ENCODE measurements around the gene NUBPL.
"Not testable (repeated sequence)": the region's sequence is repeated elsewhere in the genome, so short reads cannot be mapped to it uniquely, and the experiment has no call there.

NUBPL gene

DNA sequence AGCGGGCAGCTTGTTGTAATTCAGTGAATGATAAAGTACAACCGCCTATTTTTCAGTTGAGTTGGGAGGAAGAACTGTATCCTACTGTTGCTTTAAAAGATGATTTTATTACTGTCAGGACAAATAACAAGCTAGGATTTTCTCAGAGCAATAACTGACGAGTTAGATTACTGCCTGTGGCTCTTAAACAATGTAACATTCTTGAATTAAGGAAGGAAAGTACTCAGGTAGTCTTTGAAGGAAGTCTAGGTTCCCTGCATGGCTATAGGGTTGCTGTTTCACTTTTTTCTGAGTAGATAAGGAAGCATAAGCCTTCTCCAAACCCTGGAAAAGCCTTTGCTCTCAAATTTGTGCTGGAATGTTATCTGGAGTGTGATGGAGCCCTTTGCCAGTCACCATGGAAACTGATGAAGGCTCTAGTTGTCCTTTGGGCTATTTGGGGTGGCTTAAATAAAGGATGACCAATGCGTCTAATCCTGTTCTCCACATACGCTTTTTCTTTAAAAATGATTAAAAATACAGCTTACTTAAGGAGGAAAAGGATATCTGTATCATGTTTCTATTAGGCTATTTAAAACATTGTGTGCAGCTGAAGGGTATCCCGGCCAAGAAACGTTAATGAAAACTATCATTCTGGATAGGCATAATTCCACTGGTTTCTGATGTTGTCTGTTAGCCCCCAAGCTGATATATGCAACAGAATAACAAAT, 17.7 kb downstream of the NUBPL start:
- no peak for DNase-seq

DNA sequence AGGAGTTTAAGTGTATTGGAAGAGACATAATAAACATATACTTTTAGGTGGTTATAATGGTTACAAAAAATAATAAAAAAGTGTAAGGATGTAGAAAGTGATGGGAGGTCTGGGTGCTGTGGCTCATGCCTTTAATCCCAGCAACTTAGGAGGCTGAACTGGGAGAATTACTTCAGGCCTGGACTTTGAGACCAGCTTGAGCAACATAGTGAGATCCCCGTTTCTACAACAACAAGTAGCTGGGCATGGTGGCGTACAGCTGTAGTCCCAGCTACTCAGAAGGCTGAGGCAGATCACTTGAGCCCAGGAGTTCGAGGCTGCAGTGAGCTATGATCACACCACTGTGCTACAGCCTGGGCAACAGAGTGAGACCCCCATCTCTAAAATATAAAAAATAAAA, 19.0 kb downstream of the NUBPL start:
- DNase-seq: no peak

DNA sequence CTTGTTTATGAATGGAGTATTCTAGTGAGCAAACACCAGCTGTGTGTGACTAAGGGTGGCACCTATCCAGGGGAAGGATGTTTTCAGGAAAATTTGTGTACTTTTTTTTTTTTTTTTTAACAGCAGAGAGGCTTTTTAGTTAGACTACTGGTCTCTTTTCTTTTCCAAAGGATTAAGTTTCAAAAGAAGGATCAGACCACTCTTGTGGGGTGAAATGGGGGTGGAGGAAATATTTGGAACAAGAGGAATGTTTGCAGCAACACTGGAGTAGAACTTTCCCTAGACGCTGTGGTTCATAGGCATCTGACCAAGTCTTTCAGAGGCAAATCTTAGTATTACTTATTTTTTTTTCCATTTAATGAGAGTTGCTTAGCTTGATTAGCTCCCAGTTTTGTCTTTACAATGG, 21.1 kb downstream of the NUBPL start:
- DNase-seq: no peak

DNA sequence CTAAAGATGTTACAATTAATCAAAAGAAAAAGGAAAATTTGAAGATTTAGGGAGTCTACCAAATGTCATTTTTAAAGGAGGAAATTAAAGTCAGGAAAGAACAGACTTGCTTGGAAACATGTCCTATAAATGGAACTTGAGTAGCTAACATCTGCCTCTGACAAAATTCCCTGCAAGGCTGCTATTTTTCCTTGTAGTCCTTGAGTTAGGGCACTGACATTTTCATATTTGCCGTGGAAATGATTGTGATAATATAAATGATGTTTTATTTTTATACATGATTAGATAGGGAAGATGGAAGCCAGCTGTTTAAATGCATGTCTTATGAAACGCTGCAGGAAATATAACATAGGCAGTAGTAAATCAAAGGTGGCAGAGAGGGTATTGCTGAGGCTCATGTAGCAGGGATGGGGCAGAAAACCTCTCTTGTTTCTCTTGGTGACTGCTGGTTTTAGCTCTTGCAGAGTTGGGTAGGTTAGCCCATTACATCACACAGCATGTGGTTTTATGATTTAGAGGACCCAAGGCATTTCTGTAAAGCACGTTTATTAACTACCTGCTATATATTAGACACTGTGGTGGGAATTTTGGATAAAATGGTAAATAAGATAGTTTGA, 21.7 kb downstream of the NUBPL start:
- no peak for DNase-seq

DNA sequence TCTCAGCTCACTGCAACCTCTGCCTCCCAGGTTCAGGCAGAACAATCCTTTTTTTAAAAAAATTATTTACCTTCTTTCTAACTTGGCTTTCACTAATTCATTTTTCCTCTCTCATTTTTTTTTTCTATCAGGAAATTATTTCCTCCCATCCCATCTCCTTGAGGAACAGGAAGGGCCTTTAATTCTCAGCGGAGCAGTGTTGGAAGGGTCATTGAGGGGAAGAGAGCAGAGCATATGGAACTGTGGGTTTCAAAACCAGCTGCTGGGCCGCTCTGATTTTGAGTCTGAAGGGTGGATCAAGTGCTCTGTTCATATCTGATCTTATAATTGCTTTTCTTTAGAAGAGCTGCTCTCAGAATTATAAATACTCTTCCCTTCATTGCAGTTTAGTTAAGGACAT, 29.0 kb downstream of the NUBPL start:
- no peak for DNase-seq

DNA sequence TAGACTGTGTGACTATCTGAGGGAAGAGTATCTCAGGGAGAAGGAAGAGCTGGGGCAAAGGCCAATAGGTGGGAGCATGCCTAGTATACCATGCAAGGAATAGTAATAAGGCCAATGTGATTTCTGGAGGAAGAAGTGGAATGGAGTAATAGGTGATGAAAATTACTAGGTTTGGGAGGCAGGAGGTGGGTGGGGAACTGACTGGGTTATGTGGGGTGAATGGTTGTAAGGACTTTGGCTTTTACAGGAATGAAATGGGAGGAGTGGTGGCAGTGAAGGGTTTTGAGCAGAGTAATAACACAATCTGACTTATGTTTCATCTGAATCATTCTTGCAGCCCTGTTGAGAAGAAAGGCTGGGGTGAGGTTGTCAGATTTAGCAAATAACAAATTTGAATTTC, 30.9 kb downstream of the NUBPL start:
- DNase-seq: no peak

DNA sequence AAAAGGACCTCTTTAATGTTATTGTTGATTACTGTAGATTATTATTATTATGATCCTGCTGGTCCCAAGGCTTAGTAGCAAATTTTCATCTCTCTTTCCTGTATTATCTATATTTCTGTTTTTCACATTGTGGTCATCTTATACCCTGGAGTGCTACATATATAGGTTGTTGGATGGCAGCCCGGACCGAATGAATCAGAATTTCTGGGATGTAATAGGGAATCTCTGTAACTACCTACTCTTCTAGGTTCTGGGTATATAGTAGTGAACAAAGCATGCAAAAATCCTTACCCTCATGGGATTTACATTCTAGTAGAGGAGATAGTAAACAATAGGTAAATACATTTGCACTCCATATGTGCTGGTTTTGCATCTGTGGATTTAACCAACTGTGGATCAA, 31.4 kb downstream of the NUBPL start:
- DNase-seq: no peak

DNA sequence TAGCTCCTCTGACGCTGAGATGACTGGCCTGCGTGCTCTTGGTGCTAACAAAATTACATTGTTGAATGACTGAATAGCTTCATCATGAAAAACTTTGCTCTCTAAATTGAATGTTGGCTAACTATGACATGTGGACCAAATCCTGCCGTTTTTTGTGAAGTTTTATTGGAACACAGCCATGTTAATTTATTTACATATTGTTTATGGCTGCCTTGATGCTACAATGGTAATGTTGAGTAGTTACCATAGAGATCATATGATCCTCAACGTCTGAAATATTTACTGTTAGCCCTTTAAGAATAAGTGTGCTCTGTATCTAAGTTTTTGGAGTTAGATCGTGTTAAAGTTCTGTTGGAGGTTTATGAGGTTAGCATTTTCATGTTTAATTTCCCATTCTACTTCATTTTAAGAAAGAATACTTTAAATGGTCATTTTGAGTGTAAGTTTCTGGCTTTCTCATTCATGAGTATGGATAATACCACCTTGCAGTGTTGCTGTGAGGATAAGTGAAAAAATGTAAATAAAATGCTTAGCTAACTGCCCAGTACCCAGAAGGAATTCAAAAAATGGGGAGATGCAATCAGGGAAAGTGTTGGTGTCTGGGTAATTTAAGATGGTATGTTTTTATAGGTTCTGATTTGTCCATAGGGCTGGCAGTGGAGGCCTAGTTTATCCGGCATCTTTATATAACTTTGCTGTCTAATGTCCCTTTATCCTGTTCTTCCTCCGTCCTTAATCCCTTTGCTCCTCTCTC, 35.3 kb downstream of the NUBPL start:
- DNase-seq: no peak

DNA sequence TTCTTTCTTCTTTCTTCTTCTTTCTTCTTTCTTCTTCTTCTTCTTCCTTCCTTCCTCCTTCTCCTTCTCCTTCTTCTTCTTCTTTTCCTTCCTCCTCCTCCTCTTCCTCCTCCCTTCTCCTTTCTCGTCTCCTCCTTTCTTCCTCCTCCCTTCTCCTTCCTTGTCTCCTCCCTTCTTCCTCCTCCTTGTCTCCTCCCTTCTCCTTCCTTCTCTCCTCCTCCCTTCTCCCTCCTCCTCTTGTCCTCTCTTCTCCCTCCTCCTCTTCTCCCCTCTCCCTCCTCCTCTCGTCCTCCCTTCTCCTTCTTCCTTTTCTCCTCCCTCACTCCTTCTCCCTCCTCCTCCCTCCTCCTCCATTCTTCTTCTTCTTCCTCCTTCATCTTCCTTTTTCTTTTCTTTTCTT, 44.5 kb downstream of the NUBPL start:
- no peak for DNase-seq

DNA sequence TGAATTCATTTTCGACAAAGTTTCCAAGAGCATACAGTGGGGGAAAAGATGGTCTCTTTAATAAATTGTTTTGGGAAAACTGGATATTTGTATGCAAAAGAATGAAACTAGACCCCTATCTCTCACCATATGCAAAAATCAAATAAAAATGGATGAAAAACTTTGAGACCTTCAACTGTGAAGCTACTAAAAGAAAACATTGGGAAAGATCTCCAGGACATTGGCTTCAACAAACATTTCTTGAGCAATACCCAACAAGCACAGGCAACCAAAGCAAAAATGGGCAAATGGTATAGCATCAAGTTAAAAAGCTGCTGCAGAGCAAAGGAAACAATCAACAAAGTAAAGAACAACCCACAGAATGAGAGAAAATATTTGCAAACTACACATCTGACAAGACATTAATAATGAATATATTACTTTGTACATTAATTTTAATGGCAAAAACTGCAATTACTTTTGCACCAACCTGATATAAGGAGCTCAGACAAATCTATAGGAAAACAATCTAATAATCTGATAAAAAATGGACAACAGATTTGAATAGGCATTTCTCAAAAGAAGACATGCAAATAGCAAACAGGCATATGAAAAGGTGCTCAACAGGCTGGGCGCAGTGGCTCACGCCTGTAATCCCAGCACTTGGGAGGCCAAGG, 50.7 kb downstream of the NUBPL start:
- DNase-seq: no peak

DNA sequence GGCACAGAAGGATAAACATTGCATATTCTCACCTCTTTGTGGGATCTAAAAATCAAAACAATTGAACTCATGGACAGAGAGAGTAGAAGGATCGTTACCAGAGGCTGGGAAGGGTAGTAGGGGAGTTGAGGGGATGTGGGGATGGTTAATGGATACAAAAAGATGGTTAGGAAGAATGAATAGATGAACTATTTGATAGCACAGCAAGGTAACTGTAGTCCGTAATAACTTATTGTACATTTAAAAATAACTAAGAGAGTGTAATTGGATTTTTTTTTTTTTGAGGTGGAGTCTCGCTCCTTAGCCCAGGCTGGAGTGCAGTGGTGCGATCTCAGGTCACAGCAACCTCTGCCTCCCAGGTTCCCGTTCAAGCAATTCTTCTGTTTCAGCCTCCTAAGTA, 52.0 kb downstream of the NUBPL start:
- no peak for DNase-seq

DNA sequence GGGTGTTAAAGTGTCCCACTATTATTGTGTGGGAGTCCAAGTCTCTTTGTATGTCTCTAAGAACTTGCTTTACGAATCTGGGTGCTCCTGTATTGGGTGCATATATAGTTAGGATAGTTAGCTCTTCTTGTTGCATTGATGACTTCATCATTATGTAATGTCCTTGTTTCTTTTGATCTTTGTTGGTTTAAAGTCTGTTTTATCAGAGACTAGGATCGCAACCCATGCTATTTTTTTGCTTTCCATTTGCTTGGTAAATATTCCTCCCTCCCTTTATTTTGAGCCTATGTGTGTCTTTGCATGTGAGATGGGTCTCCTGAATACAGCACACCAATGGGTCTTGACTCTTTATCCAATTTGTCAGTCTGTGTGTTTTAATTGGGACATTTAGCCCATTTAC, 57.7 kb downstream of the NUBPL start:
- DNase-seq: not testable (repeated sequence)

DNA sequence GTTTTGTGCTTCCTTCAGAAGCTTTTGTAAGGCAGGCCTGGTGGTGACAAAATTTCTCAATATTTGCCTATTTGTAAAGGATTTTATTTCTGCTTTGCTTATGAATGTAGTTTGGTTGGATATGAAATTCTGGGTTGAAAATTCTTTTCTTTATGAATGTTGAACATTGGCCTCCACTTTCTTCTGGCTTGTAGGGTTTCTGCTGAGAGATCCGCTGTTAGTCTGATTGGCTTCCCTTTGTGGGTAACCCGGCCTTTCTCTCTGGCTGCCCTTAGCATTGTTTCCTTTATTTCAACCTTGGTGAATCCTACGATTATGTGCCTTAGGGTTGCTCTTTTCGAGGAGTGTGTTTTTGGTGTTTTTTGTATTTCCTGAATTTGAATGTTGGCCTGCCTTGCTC, 58.2 kb downstream of the NUBPL start:
- DNase-seq: no peak

DNA sequence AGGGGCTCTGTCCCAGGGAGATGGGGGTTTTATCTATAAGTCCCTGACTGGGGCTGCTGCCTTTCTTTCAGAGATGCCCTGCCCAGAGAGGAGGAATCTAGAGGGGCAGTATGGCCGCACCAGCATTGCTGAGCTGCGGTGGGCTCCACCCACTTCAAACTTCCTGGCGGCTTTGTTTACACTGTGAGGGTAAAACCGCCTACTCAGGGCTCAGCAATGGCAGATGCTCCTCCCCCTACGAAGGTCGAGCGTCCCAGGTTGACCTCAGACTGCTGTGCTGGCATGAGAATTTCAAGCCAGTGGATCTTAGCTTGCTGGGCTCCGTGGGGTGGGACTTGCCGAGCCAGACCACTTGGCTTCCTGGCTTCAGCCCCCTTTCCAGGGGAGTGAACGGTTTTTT, 59.7 kb downstream of the NUBPL start:
- not testable (repeated sequence) for DNase-seq

DNA sequence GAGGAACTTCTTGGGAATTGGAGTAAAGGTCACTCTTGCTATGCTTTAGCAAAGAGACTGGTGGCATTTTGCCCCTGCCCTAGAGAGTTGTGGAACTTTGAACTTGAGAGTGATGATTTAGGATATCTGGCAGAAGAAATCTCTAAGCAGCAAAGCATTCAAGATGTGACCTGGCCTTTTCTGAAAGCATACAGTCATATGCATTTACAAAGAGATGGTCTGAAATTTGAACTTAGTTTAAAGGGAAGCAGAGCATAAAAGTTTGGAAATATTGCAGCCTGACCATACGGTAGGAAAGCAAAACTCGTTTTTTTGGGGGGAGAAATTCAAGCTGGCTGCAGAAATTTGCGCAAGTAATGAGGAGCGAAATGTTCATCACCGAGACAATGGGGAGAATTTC, 60.9 kb downstream of the NUBPL start:
- DNase-seq: no peak

DNA sequence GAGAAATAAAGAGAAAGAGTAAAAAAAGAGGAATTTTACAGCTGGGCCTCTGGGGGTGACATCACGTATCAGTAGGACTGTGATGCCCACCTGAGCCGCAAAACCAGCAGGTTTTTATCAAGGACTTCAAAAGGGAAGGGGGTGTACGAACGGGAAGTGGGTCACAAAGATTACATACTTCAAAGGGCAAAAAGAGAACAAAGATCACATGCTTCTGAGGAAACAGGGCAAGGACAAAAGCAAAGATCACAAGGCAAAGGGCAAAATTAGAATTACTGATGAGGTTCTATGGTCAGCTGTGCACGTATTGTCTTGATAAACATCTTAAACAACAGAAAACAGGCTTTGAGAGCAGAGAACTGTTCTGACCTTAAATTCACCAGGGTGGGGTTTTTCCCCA, 91.7 kb downstream of the NUBPL start:
- DNase-seq: not testable (repeated sequence)

DNA sequence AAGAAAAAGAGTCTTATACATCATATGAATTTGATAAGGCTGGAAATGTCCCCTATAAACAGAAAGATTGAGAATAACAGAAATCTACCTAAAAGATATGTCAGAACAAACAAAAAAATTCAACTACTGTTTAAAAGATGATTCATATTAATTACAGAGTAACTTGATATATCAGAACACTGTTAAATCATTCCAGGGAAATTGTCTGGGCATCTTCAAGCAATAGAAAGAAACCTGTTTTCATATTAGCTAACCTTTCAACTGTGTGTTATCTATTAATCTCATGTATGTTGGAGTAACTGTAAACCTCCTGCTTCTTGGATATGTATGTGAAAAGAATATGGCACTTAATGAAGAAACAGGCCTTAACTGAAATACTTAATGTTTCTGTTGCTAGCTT, 96.7 kb downstream of the NUBPL start:
- no peak for DNase-seq

DNA sequence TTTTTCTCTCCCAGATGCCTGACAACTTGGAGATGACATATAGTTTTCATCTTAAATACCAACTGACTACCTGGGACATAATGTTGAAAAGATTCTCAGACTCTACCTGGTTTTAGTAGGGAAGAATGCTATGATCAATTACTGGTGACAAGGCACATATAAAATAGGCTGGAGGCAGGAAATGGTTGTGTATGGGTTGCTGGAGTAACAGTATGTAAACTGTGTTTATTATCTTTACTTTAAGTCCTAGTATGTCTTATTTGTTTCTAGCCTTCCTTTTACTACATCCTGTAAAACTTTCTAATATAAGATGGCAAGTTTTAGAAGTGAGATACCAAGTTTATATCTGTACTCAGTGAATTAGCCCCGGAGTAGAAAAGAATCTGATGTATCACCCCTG, 98.1 kb downstream of the NUBPL start:
- DNase-seq: no peak

DNA sequence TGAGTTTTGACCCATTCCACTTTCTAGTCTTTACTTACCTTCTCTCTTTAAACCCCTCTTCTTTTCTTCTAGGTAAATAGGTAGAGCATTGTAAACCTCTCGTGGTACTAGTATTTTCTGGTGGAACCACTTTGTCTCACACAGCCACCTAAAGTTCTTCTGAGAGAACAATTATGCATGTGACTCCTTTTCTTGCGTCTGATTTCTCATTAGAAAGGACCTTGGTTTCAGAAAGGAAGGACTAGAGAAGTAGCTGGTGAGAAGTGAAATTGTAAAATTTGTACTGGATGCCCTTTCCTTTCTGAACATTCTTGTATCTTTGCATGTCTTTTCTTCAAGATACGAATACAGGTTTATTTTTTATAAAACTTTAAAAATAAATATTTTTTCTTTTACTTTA, 99.0 kb downstream of the NUBPL start:
- DNase-seq: no peak

DNA sequence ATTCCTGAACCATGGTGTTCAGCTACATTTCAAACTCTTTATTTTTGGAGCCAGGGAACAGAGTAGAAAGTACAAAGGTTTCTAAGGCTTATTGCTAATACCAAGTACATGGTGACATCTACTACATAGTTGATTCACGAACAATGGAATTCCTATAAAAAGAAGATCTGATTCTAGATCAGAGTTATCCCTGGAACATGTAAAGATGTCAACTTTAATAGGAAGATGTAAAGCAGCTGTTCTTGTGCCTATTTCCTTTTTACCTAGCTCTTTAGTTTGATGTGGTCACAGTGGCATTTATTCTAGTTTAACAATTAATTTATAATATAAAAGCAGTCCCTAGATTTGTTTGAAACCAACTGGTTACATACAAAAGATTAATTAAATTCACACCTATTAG, 99.5 kb downstream of the NUBPL start:
- no peak for DNase-seq

DNA sequence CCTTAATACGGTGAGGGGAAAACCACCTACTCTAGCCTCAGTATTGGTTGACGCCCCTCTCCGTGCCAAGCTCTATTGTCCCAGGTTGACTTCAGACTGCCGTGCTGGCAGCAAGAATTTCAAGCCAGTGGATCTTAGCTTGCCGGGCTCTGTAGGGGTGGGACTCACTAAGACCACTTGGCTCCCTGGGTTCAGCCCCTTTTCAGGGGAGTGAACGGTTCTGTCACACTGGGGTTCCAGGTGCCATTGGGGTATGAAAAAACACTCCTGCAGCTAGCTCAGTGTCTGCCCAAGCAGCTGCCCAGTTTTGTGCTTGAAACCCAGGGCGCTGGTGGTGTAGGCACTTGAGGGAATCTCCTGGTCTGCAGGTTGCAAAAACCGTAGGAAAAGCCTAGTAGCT, 107.1 kb downstream of the NUBPL start:
- DNase-seq: no peak

DNA sequence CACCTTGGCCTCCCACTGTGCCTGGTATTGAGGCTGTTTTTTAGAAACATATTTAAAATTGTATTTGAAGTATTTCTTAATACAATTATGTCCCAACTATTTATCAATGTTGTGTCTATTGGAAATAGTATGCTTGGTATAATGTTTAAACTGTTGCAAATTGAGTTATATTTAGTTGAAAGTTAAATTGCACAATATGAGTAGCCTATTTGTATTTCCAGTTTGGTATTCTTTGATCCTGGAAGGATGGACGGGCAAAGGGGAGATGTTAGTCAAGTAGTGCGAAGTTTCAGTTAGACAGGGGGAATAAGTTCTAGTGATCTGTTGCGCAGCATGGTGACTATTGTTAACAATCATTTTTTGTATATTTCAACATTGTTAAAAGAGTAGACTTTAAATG, 111.5 kb downstream of the NUBPL start:
- DNase-seq: no peak

DNA sequence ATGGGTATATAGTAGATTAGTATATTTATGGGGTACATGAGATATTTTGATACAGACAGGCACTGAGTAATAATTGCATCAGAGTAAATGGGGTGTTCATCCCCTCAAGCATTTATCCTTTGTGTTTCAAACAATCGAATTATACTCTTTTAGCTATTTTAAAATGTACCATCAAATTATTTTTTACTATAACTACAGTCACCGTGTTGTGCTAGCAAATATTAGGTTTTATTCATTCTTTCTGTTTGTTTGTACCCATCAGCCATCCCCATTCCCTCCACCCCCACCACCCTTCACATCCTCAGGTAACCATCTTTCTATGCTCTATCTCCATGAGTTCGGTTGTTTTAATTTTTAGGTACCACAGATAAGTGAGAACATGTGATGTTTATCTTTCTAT, 115.8 kb downstream of the NUBPL start:
- DNase-seq: no peak

DNA sequence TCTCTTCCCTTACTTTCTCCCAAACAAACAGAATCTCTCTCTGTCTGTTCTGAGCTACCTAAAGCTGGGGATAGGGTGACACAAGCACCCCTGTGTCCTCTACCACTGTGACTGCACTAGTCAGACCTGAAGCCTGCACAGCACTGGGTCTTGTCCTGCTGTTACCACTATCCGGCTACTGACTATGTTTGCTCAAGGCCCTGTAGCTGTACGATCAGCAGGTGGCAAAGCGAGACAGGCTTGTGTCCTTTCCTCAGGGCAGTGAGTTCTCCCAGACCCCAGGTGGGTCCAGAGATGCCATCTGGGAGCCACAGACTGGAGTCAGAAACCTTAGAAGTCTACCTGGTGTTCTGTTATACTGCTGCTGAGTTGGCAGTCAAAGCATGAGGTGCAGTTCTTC, 116.4 kb downstream of the NUBPL start:
- no peak for DNase-seq

Data from activated effector memory CD4-positive, alpha-beta T cell treated with Interleukin-2 at 50 U/mL for 16 hours (primary cell).